GM23338 (cell line): Measurements from ENCODE around the gene TP53I13.

Experiments used
- CREB1 ChIP-seq: fragments of 250-450 bp; sonication (Bioruptor Pico); IDR thresholded peaks from 2 replicates; pipeline ENCODE4 v1.5.0; 2020; ENCODE audit warnings: low read depth, mild to moderate bottlenecking, moderate library complexity
- EZH2 ChIP-seq: fragments of 200-600 bp; sonication (generic); IDR thresholded peaks from one replicate; pipeline ENCODE4 v1.8.0; 2017; ENCODE audit warnings: antibody characterized with exemption, mild to moderate bottlenecking, low read depth; ENCODE audit not compliant: unreplicated experiment
- EZH2phosphoT487 ChIP-seq: fragments of 200-600 bp; sonication (generic); IDR thresholded peaks from one replicate; pipeline ENCODE4 v1.8.1; 2018; ENCODE audit warnings: antibody characterized with exemption; ENCODE audit not compliant: unreplicated experiment
- JUNB ChIP-seq: IDR thresholded peaks from one replicate; pipeline ENCODE4 v1.6.1; 2016; ENCODE audit warnings: antibody characterized with exemption; ENCODE audit not compliant: unreplicated experiment
- NANOG ChIP-seq: IDR thresholded peaks from 2 replicates; pipeline ENCODE4 v1.6.1; 2016; ENCODE audit warnings: antibody characterized with exemption, borderline replicate concordance
- POLR2AphosphoS5 ChIP-seq: IDR thresholded peaks from 2 replicates; pipeline ENCODE4 v1.6.1; 2016; ENCODE audit warnings: antibody characterized with exemption, low read depth
- STAT1 ChIP-seq: IDR thresholded peaks from one replicate; pipeline ENCODE4 v1.6.1; 2016; ENCODE audit warnings: antibody characterized with exemption; ENCODE audit not compliant: unreplicated experiment
- ZNF331 ChIP-seq: fragments of 250-450 bp; sonication (Bioruptor Pico); IDR thresholded peaks from 2 replicates; pipeline ENCODE4 v1.5.0; 2020; ENCODE audit warnings: low read depth, mild to moderate bottlenecking, moderate library complexity
- TF ChIP-seq, protein P1 (sequence below), 2 experiments: fragments of 200-600 bp in 1 of 2; sonication (generic) in 1 of 2; conservative IDR thresholded peaks; 2 replicates each; pipeline versions ENCODE4 v1.5.1 to v1.6.1; 2016 to 2017; ENCODE audit warnings: antibody characterized with exemption in 2 of 2, low read depth in 2 of 2, mild to moderate bottlenecking in 2 of 2, moderate library complexity in 1 of 2
- TF ChIP-seq, protein P2 (sequence below): IDR thresholded peaks from 2 replicates; pipeline ENCODE4 v1.6.1; 2016; ENCODE audit warnings: antibody characterized with exemption
- TF ChIP-seq, protein P3 (sequence below): IDR thresholded peaks from one replicate; pipeline ENCODE4 v1.6.1; 2018; ENCODE audit warnings: antibody characterized with exemption; ENCODE audit not compliant: unreplicated experiment

DNA sequence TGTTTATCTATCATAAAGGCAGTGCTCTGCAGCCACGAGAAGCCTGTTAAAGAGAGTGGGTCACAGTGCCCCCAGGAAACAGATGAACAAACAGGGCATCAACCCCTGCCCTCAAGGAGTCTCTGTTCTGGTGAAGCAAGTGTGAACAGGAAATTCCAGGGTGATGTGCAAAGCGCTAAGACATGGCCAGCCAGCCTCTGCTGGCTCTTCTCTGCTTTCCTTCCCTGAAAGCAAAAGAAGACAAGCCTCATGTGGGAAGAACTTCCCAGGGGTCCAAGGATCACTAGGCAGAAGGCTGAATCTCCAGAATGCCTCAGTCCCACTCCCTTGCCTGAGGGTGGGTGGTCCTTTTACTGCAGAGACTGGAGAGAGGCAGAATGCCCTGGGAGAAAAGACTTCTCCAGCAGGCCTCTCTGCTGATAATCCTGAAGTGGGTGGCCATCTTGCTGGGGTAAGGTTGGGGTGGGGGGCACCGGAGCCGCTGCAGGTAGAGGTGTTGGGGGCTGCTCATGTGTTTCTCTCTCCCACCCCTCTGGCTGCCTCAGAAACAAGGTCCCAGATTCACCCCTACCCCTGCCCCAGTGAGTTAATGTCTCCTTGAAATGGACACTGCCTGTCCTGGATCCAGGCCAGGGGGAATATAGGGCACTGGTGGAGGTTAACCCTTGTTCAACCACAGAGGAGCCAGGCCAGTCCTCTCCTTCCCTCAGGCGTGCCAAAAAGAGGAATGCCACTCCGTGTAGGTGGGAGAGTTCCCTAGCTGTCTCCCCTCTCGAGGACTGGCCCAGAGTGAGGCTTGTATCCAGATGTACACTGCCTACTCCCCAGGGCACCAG is 26.8 kb downstream of the TP53I13 start:
- TF ChIP-seq, protein P1, sequence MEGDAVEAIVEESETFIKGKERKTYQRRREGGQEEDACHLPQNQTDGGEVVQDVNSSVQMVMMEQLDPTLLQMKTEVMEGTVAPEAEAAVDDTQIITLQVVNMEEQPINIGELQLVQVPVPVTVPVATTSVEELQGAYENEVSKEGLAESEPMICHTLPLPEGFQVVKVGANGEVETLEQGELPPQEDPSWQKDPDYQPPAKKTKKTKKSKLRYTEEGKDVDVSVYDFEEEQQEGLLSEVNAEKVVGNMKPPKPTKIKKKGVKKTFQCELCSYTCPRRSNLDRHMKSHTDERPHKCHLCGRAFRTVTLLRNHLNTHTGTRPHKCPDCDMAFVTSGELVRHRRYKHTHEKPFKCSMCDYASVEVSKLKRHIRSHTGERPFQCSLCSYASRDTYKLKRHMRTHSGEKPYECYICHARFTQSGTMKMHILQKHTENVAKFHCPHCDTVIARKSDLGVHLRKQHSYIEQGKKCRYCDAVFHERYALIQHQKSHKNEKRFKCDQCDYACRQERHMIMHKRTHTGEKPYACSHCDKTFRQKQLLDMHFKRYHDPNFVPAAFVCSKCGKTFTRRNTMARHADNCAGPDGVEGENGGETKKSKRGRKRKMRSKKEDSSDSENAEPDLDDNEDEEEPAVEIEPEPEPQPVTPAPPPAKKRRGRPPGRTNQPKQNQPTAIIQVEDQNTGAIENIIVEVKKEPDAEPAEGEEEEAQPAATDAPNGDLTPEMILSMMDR (conservative IDR thresholded peaks at IDR 0.05; ENCODE audit: low read depth in 2 of 2), result no peak
- TF ChIP-seq, protein P2, sequence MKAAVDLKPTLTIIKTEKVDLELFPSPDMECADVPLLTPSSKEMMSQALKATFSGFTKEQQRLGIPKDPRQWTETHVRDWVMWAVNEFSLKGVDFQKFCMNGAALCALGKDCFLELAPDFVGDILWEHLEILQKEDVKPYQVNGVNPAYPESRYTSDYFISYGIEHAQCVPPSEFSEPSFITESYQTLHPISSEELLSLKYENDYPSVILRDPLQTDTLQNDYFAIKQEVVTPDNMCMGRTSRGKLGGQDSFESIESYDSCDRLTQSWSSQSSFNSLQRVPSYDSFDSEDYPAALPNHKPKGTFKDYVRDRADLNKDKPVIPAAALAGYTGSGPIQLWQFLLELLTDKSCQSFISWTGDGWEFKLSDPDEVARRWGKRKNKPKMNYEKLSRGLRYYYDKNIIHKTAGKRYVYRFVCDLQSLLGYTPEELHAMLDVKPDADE, result no peak
- TF ChIP-seq CREB1 (CRISPR knock-in tag) (no peak), EZH2 (no peak), EZH2phosphoT487 (no peak), POLR2AphosphoS5 (no peak), JUNB (no peak), NANOG (no peak), STAT1 (no peak), ZNF331 (CRISPR knock-in tag) (no peak)
- TF ChIP-seq, protein P3, sequence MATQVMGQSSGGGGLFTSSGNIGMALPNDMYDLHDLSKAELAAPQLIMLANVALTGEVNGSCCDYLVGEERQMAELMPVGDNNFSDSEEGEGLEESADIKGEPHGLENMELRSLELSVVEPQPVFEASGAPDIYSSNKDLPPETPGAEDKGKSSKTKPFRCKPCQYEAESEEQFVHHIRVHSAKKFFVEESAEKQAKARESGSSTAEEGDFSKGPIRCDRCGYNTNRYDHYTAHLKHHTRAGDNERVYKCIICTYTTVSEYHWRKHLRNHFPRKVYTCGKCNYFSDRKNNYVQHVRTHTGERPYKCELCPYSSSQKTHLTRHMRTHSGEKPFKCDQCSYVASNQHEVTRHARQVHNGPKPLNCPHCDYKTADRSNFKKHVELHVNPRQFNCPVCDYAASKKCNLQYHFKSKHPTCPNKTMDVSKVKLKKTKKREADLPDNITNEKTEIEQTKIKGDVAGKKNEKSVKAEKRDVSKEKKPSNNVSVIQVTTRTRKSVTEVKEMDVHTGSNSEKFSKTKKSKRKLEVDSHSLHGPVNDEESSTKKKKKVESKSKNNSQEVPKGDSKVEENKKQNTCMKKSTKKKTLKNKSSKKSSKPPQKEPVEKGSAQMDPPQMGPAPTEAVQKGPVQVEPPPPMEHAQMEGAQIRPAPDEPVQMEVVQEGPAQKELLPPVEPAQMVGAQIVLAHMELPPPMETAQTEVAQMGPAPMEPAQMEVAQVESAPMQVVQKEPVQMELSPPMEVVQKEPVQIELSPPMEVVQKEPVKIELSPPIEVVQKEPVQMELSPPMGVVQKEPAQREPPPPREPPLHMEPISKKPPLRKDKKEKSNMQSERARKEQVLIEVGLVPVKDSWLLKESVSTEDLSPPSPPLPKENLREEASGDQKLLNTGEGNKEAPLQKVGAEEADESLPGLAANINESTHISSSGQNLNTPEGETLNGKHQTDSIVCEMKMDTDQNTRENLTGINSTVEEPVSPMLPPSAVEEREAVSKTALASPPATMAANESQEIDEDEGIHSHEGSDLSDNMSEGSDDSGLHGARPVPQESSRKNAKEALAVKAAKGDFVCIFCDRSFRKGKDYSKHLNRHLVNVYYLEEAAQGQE, result no peak
